ENCODE measurements around the gene CLSTN2.

CLSTN2 gene

DNA sequence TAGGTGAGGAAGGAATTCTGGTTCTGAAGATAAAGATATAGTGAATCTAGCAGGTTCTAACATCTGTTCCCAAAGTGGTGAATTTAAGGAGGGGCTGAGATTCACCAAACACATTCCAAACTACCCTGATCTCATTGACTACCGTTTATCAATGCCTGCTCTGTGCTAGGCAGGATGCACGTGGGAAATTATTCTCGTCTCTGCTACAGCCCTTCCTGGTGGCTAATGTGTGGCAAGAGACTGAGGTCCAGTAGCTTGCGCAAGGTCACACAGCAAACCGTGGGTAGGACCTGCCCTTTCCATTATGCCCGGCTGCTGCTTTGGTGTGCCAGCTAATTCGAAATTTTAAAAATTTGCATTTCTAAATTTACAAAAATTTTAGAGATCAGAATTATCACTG lies 533.4 kb downstream of the CLSTN2 start:
- no peak for DNase-seq

GRCh38 chr3:140469491-140469890 lies 534.5 kb downstream of the CLSTN2 start:
- DNase-seq = no peak

- DNase-seq = no peak
Observed at GRCh38 chr3:140470211-140470610, 535.2 kb downstream of the CLSTN2 start.

- peak; percentile 34 for DNase-seq
Observed at GRCh38 chr3:140470962-140471361, 536.0 kb downstream of the CLSTN2 start.

- DNase-seq = no peak
Observed at GRCh38 chr3:140472306-140473020, 537.5 kb downstream of the CLSTN2 start.

DNA sequence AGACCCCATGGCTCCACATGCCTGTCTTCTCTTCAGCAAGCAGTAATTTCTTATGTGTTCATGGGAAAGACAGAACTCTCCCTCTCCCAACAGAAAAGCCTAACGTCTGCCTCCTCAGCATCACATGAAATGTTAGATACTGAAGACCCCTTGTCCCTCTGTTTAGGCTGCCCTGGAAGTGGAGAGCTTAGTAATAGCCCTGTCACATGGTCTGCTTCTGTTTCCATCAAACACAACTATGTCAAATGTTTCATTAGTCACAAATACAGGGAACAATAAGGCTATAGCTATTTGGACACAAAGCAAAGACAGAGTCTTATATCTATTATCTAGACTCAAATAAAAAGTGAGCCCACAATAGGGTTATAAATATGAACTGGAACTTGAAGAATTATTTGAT lies 552.6 kb downstream of the CLSTN2 start:
- no peak for DNase-seq

DNA sequence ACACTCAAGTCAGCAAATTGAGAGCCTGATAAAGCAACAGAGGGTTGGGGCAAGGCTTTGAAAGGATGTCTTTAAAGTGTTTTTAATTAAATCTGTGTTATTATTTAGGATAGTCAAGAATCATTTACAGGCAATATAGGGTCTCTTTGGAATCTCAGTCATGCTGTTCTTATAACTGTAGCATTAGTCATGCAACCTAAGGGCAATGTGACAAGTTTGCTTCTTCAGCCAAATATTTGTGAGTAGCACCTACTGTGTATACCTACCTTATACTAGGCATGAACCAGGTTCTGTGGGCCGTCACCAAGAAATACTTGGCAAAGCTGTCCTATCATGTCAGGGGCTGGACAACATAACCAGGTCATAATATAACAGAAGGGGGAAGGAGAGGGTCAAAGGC lies 558.3 kb downstream of the CLSTN2 start:
- no peak for DNase-seq

DNA sequence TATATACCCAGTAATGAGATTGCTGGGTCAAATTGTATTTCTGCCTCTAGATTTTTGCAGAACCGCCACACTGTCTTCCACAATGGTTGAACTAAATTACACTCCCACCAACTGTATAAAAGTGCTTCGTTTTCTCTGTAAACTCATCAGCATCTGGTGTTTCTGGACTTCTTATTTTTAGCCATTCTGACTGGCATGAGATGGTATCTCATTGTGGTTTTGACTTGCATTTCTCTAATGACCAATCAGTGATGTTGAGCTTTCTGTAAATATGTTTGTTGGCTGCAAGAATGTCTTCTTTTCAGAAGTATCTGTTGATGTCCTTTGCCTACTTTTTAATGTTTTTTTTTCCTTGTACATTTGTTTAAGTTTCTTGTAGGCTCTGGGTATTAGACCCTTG lies 560.0 kb downstream of the CLSTN2 start:
- DNase-seq = no peak

GRCh38 chr3:140497331-140497730 lies 562.3 kb downstream of the CLSTN2 start:
- DNase-seq = no peak

DNA sequence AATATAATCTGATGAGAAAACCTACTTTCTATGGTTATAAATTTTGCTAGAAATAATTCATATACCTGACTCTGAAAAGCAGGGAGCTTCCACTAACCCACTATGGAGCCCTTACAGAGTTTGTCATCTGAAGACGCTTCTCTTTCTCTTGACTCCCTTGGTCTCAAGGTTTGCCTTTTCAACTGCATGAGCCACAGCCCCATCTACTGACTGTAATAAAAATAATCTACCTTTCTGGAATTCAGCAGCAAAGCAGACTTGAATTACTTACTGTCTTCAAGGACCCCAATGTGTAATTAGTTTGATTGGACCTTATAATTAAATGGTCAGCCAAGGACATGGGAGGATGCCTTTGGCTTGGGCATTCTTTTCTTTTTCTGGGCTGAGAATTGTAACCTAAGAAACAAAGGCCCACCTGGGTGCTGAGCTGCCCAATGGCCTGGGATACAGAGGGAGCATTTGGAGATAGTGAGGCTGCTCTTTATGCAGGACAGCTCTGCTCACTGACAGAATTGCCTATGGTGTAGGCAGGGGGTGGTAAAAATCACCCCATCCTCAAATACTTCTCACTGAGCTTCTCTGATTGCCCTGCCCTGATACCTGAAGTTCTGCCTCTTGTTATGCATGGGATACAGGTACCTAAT lies 564.3 kb downstream of the CLSTN2 start:
- DNase-seq = peak; percentile 71

DNA sequence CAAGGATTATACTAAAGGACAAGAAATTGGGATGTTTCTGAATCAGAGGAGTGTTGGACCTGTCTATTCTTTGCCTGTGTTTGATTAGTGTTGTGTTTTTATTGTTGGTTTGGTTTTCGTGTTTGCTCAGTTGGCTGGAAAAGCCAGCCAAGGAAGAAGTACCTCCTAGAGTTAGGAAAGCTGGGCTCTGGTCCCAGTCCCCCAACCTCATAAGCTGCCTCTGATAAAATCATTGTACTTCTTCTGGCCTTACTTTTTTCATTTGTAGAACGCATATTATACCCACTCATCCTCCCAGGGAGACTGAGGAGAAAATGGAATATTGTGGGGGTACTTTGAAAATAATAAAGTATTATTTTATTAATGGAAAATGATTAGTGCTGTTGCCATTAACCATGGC lies 565.5 kb downstream of the CLSTN2 start:
- DNase-seq = peak; percentile 10

DNA sequence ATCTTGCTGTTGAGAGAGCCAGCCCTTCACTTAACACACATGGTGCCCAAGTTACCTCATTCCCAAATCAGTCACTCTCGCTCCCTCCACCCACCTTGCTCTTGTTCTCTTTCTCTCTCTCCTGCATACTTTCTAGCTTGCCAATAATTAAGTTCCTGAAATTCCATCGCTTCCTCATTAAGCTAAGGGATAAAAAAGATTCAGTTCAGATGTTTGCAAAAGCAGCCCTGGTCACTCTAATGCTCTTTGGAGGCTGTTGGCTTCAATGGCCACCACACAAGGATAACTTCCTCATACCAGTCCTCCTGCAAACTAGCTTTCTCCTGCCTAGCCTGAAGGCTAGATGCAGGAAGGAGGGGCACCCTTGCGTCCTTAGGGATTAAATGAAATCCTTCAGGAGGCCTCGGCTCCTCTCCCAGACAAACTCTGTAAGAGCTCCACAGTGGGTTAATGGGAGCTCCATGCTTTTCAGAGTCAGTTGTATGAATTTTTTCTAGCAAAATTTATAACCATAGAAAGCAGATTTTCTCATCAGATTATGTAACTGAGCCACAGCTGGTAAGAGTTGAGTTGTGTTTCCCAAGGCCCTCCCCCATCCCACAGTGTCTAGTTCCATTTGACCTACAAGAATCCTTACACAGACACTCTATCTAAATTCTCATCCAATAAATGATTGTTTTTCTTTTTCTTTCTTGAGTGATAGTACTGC lies 566.2 kb downstream of the CLSTN2 start:
- no peak for DNase-seq

DNA sequence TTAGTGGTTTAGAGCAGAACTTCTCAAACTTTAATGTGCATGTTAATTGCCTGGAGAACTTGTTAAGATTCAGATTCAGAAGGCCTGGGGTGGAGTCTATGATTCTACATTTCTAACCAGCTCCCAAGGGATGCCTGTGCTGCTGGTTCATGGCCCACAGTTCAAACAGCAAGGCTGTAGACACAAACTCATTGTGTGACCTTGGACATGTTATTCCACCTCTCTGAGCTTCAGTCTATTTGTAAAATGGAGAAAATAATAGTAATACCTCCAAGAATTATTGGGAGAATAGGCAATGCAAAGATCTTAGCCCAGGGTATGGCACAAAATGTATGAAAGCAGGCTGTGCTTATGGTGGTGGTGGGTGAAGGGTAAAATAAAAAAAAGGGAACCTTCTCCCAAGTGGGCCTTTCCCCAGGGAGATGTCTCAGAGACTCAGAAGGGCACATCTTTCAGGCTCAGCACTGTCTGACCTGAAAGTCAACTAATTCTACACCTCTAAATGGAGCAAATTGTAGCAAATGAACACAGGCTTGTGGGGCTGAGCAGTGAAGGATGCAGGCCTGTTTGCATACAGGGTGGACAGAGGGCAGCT lies 566.9 kb downstream of the CLSTN2 start:
- DNase-seq = no peak

DNA sequence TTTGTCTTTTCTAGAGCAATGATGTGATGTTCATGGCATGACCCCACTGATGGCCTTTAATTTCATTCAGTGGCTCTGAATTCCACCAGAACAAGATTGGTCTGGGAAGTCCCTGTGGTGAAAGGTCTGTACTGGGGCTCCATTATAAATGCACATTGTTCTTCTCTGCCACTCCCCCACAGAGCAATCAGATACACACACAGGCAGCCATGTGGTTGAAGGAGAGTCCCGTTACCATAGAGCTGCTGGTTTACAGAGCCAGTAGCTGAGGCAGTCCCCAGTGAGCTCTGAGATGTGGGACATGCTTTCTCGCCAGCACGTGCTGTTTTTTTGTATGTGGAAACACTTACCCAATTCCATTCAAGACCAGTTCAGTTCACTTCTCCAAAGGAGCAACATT lies 570.2 kb downstream of the CLSTN2 start:
- peak; percentile 59 for DNase-seq

GRCh38 chr3:140505876-140506275 lies 570.9 kb downstream of the CLSTN2 start:
- DNase-seq = no peak

DNA sequence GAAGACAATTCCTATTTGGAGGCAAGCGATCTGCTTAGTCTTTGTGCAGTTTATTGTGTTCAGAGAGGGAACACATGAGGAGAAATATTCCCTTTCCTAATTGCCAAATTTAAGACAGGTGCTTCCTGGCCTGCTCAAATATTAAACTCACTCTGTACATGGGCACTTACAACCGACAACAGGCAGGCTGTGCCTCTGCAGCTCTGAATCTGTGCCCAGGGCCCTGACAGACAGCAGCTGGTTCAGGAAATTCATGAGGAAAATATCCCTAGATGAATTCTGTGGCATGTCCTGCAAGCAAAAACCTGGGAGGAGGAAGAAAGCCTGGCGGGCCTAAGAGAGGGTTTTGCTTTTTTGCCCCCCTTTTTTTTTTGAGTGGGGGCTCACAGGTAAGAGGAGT lies 573.6 kb downstream of the CLSTN2 start:
- DNase-seq = no peak

DNA sequence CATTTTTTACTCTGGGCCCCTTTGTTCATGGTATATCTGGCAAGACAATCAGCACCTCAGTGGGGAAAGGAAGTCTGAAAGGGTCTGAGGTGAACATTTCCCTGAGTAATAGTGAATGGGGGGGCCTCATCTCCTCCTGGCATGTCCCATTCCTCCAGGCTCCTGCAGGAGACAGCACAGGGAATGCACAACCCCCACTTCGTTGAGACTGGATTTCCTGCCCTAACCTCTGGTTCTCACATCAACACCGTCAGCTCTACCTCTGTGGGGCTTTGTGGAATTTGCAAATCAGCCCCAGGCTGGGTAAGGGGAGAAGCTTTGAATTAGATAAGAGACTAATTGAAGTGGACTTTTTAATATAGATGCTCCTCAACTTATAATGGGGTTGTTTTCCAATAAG lies 574.5 kb downstream of the CLSTN2 start:
- no peak for DNase-seq

- DNase-seq = peak; percentile 35
Observed at GRCh38 chr3:140510303-140510861, 575.4 kb downstream of the CLSTN2 start.

DNA sequence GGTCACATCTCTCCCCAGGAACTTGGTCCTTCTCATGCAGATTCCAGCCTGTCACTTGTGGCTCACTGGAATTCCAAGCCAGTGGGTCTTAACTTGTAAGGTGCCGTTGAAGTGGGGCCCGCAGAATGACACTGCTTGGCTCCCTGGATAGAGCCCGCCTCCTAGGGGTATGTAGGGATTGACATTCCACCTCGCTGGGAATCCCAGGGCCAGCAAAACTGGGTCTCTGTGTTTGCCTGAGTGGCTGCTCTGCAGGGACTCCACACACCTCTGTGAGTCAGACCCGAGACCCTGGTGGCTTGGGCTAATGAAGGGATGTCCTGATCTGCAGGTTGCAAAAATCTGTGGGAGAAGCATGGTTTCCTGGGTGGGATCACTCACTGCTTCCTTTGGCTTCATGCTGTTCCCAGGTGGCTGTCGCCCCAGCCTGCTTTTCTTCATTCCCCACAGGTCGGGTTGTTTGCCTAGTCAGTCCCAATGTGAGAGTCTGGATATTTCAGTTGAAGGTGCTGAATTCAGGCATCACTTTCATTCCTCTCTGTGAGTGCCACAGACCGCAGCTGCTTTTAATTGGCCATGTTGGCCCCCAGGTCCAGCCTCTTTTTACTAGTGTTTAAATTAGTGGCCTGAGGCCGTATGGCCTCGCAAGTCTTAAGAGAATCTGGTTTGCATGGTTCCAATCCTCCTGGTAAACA lies 586.9 kb downstream of the CLSTN2 start:
- DNase-seq = peak; percentile 15

DNA sequence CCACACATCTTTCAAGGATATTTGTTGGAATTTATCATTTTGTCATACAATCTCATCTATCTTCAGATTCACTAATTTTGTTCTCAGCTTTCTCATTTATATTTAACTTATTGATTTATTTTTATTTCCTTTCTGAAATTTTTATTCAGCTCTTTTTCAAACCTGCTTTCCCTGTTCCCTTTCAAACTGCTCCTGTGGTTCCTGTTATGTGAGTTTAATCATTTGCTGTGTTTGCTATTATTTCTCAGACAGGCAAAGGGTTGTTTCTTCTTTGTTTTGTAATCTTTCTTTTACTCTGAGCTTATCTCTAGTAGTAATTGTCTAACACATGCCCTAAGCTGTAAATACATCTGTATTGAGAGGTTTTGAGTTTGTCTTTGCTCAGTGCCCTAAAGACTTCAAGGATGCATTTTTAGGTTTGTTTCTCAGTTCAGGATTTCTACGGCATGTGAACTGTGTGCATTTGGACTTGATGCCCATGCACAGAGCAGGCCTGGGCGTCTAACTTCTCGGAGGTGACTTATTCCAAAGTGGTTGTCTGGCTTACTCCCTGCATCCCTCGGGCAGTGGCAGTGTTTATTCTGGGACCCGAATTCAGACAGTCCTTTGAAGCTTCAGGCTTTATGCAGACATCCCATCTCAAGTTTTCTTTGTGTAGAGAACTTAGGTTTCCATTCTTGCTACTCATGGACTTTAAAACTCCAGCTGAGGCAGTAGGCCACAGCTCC lies 587.8 kb downstream of the CLSTN2 start:
- DNase-seq = no peak

GRCh38 chr3:140523600-140523999 lies 588.6 kb downstream of the CLSTN2 start:
- DNase-seq = no peak

DNA sequence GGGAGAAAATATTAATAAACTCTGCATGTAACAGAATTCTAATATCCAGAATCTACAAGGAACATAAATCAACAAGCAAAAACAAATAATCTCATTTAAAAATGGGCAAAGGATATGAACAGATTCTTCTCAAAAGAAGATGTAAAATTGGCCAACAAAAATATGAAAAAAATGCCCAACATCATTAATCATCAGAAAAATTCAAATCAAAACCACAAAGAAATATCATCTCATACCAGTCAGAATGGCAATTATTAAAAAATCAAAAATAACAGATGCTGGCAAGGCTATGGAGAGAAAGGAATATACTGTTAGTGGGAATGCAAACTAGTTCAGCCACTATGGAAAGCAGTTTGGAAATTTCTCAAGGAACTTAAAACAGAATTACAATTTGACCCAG lies 592.2 kb downstream of the CLSTN2 start:
- no peak for DNase-seq

Data from NCI-H69 (cell line).